Stimulated activated CD4-positive, alpha-beta T cell treated with anti-CD3 and anti-CD28 coated beads, Interleukin-4, amount 100 ng/mL, for 24 hours (primary cell): ENCODE results near the gene FCHSD2.
"Not testable (repeated sequence)": the region's sequence is repeated elsewhere in the genome, so short reads cannot be mapped to it uniquely, and the experiment has no call there.

ENCODE experiments used
- DNase-seq: peaks from one replicate; pipeline ENCODE4 v3.0.0-alpha.2; 2020

Gene FCHSD2

GRCh38 chr11:73116636-73117035, 25.5 kb downstream of the FCHSD2 start:
- no peak for DNase-seq

GRCh38 chr11:73114835-73115220, 27.3 kb downstream of the FCHSD2 start:
- no peak for DNase-seq

DNA sequence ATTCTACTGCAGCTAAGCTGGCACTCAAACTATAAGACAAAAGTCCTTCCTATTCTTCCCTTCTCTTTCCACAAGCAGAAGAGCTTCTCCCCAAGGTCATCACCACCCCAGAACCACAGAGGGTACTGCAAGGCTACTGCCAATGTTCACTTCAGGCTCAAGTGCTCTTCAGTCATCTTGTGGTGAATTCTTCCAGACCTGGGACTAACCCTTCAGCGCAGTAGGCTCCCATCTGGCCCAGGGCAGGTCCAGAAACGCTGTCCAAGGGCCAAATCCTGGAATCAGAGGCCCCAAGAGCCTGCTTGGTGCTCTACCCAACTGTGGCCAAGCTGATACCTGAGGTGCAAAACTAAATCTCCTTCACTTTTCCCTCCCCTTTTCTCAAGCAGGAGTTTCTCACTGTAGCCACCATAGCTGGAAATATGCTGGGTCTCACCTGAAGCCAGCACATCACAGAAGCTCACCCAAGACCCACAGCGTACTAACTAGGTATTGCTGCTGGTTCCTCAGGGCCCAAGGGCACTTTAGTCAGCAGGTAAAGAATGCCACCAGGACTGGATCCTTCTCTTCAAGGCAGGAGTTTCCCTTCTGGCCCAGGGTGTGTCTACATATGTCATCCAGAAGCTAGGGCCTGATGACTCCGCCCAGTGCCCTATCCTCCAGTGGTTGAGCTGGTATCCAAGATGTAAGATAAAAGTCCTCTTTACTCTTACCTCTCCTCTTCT, 27.8 kb downstream of the FCHSD2 start:
- DNase-seq, result no peak

DNA sequence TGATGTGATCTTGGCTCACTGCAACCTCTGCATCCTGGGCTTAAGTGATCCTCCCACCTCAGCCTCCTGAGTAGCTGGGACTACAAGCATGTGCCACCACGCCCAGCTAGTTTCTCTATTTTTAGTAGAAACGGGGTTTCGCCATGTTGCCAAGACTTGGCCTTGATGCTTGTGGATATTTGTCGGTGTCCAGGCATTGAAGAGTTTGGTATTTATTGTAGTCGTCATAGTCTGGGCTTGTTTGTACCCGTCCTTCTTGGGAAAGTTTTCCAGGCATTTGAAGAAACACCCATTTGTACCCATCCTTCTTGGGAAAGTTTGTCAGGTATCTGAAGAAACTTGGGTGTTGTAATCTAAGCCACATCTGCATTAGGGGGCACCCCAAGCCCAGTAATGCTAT, 28.7 kb downstream of the FCHSD2 start:
- DNase-seq, result no peak

DNA sequence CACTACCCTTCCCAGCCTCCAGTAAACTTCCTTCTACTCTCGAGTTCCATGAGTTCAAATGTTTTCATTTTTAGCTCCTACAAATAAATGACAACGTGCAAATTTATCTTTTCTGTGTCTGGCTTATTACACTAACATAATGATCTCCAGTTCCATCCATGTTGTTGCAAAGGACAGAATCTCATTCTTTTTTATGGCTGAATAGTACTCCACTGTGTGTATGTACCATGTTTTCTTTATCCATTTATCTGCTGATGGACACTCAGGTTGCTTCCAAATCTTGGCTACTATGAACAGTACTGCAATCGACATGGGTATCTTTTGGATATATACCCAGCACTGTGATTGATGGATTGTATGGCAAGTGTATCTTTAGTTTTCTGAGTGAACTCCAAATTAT, 34.5 kb downstream of the FCHSD2 start:
- DNase-seq, result no peak

GRCh38 chr11:73106347-73106746, 35.8 kb downstream of the FCHSD2 start:
- no peak for DNase-seq

GRCh38 chr11:73100578-73100977, 41.5 kb downstream of the FCHSD2 start:
- no peak for DNase-seq

- DNase-seq, result no peak
These were observed 42.4 kb downstream of the FCHSD2 start for GRCh38 chr11:73099512-73100266.

- DNase-seq, result no peak
These were observed 46.5 kb downstream of the FCHSD2 start for GRCh38 chr11:73095613-73096012.

- no peak for DNase-seq
These were observed 50.4 kb downstream of the FCHSD2 start for GRCh38 chr11:73091521-73092305.

GRCh38 chr11:73087730-73088129, 54.4 kb downstream of the FCHSD2 start:
- no peak for DNase-seq

GRCh38 chr11:73085189-73085875, 56.8 kb downstream of the FCHSD2 start:
- no peak for DNase-seq

DNA sequence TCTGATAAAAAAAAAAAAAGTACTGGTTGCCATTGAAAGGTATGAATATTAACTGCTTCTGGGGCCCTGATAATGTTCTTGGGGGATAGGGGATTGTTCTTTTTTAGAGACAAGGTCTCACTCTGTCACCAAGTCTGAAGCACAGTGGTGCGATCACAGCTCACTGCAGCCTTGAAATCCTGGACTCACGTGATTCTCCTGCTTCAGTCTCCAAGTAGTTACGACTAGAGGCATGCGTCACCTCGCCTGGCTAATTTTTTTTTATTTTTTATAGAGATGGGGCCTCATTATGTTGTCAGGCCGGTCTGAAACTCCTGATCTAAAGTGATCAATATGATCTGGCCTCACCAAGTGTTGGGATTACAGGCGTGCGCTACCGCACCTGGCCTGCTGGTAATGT, 63.5 kb downstream of the FCHSD2 start:
- DNase-seq, result no peak

DNA sequence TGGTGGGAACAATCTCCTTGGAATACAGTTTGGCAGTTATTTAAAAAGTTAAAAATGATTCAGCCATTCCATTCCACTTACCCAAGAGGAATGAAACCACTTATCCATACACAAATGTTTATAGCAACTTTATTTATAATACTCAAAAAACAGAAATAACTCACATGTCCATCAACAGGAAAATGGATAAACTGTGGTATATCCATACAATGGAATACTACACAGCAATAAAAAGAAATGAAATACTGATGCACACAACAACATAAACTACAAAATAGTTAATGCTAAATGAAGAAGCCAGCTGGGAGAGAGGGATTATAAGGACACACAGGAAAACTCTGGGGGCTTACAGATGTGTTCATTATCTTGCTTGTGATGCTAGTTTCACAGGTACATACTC, 64.7 kb downstream of the FCHSD2 start:
- no peak for DNase-seq

DNA sequence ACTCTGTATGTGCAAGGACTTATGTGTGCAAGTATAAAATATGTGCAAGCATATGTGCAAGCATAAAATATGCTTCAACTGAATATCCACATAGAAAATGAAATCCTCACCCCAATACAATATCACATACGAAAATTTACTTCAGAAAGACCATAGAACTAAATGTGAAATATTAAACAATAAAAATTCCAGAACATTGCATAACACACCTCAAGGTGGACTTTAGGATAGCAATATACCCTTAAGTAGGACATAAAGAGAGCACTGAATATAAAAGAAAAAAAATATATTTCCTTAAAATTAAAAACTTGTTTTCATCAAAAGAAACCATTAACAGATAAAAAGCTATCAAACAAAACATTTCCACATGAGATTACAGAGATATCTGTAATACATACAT, 67.8 kb downstream of the FCHSD2 start:
- DNase-seq, result no peak

DNA sequence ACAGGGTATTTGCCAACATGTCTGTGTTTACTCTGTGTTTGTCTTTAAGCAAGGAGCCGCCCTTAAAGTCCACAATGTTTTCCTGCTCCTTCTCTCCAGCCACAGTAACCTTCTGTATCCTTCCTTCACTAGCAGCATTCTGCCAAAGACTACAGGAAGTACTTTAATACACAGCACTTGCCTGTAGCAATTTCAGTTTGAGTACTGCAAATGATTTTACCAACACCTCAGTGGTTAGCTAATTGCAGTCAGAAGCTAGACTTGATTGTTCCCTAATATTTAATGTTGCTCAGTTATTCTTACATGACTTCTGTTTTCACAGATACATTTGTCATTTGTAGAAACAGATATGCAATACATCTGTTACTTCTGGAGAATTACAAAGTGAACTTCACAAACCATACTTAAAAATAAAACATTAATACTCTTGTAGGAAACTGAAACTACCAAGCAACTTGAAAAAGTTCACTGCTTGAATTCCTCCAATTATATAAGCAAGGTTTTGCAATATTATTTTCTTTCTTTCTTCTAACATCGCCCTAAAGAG, 69.1 kb downstream of the FCHSD2 start:
- DNase-seq, result no peak

- DNase-seq, result no peak
These were observed 71.5 kb downstream of the FCHSD2 start for GRCh38 chr11:73070653-73071052.

DNA sequence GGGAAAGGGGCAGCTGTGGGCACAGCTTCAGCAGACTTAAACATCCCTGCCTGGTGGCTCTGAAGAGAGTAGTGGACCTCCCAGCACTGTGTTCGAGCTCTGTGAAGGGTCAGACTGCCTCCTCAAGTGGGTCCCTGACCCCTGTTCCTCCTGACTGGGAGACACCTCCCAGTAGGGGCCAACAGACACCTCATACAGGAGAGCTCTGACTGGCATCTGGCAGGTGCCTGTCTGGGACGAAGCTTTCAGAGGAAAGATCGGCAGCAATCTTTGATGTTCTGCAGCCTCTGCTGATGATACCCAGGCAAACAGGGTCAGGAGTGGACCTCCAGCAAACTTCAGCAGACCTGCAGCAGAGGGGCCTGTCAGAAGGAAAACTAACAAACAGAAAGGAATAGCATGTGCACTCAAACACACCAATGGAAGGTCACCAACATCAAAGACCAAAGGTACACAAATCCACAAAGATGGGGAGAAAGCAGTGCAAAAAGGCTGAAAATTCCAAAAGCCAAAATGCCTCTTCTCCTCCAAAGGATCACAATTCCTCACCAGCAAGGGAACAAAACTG, 80.2 kb downstream of the FCHSD2 start:
- not testable (repeated sequence) for DNase-seq

GRCh38 chr11:73061434-73061833, 80.7 kb downstream of the FCHSD2 start:
- DNase-seq, result not testable (repeated sequence)

DNA sequence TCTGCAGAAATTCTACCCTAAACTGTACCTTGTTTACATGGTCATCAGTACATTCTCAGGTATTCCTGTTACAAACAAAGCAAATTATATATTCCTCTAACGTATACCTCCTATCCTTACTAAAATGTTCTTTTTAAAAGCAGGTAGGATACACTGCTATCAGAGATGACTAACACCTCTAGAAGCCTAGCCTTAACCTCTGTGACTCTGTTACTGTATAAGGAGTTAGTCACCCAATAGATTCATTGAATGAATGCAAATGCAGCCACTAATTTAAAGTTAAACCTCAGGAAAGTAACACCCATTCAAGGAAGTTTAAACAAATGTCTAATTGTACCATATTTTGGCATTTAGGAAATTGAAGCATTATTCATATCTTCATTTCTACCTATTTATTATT, 82.2 kb downstream of the FCHSD2 start:
- DNase-seq, result no peak

GRCh38 chr11:73058989-73059674, 83.0 kb downstream of the FCHSD2 start:
- DNase-seq, result no peak
